Chondrocyte (in vitro differentiated cells): Measurements from ENCODE around the gene PLP1. TPM values are rescaled to one million over a fixed set of nuclear protein-coding genes. Genes with fewer than 3 reads are reported as not detected.
"Not testable (repeated sequence)": the region's sequence is repeated elsewhere in the genome, so short reads cannot be mapped to it uniquely, and the experiment has no call there.

ENCODE experiments used
- DNase-seq: peaks from one replicate; pipeline ENCODE4 v3.0.0; 2021; ENCODE audit warnings: mixed read lengths, low spot score
- H3K27ac Mint-ChIP-seq: one replicate; pipeline ENCODE4 v1.8.0; 2021; ENCODE audit warnings: mild to moderate bottlenecking, moderate library complexity, mixed read lengths; ENCODE audit not compliant: unreplicated experiment
- H3K27me3 Mint-ChIP-seq: 2 replicates; pipeline ENCODE4 v1.8.0; 2021; ENCODE audit warnings: low read depth, mixed read lengths
- H3K36me3 Mint-ChIP-seq: 2 replicates; pipeline ENCODE4 v1.8.0; 2021; ENCODE audit warnings: low read depth, mixed read lengths
- H3K4me1 Mint-ChIP-seq: 2 replicates; pipeline ENCODE4 v1.8.0; 2021; ENCODE audit warnings: low read depth, mild to moderate bottlenecking, mixed read lengths
- H3K4me3 Mint-ChIP-seq: one replicate; pipeline ENCODE4 v1.8.0; 2021; ENCODE audit warnings: mild to moderate bottlenecking, moderate library complexity, mixed read lengths; ENCODE audit not compliant: unreplicated experiment
- H3K9me3 Mint-ChIP-seq: 2 replicates; pipeline ENCODE4 v1.8.0; 2021; ENCODE audit warnings: low read depth, mixed read lengths
- total RNA-seq: library from RNA; stranded (reverse); gene quantifications from 3 replicates; pipeline ENCODE4 v1.2.1, GENCODE V29; 2021
- TF ChIP-seq, protein P1 (sequence below): fragments of 200-600 bp; sonication (generic); IDR thresholded peaks from 2 replicates; pipeline ENCODE4 v1.5.0; 2021; ENCODE audit warnings: antibody characterized with exemption, mild to moderate bottlenecking, moderate library complexity

Gene PLP1
- total RNA-seq, 1 donor from 2014 or later: 0.77 TPM

- DNase-seq: no peak
- Mint-ChIP-seq H3K27ac (no peak overlapping the region), H3K4me3 (no peak overlapping the region), H3K9me3 (no peaks in the 10 kb centered on the region), H3K36me3 (no peaks in the 10 kb centered on the region), H3K4me1 (no peaks in the 10 kb centered on the region), H3K27me3 (peaks cover 11% of the 10 kb centered on the region)
- TF ChIP-seq, protein P1, sequence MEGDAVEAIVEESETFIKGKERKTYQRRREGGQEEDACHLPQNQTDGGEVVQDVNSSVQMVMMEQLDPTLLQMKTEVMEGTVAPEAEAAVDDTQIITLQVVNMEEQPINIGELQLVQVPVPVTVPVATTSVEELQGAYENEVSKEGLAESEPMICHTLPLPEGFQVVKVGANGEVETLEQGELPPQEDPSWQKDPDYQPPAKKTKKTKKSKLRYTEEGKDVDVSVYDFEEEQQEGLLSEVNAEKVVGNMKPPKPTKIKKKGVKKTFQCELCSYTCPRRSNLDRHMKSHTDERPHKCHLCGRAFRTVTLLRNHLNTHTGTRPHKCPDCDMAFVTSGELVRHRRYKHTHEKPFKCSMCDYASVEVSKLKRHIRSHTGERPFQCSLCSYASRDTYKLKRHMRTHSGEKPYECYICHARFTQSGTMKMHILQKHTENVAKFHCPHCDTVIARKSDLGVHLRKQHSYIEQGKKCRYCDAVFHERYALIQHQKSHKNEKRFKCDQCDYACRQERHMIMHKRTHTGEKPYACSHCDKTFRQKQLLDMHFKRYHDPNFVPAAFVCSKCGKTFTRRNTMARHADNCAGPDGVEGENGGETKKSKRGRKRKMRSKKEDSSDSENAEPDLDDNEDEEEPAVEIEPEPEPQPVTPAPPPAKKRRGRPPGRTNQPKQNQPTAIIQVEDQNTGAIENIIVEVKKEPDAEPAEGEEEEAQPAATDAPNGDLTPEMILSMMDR: peak; percentile 90
These were observed 40.9 kb downstream of the PLP1 start for GRCh38 chrX:103817502-103817901.

DNA sequence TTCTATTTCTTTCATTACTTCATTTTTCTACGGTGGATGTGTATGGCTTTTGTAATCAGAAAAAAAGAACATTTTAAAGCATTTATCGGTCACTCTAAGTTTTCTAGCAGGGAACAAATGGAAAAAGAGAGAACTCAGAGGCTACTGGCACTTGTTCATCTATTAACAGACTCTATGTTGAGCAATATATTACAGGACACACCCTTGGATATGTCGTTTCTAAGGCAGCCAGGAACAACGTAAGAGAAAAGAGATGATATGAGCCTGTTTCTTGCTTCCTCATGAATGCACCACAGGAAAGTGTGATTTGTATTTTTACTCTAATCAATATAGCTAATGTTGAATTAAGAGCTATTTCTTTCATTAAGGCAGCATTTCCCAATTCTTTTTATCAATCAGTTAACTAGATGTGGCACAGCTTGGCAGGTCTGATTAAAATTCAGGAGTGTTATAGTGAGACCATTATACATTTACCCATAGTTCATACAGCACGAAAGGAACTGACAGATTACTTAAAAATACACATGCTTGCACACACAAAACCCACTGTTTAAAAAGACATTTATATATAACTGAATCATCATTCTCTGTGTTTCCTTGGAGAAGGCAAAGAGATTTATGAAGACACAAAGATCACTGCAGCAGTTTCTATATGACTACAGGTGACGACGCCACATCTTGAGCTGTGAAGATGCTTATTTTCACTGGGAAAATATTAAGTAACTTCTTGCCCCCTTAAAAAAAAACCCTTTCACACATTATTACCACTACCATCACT lies 42.4 kb downstream of the PLP1 start:
- Mint-ChIP-seq H3K9me3 (no peaks in the 10 kb centered on the region), H3K4me3 (no peak overlapping the region), H3K36me3 (no peaks in the 10 kb centered on the region), H3K27ac (no peak overlapping the region), H3K27me3 (peaks cover 9% of the 10 kb centered on the region), H3K4me1 (peaks cover 9% of the 10 kb centered on the region)
- no peak for DNase-seq
- TF ChIP-seq, protein P1: no peak

- DNase-seq, H3K36me3 Mint-ChIP-seq, H3K4me3 Mint-ChIP-seq, H3K9me3 Mint-ChIP-seq, H3K27me3 Mint-ChIP-seq, H3K27ac Mint-ChIP-seq: not testable (repeated sequence)
- H3K4me1 Mint-ChIP-seq: peaks cover 12% of the 10 kb centered on the region
These were observed 44.2 kb downstream of the PLP1 start for GRCh38 chrX:103820802-103821201.

- Mint-ChIP-seq H3K4me3 (no peak overlapping the region), H3K36me3 (no peaks in the 10 kb centered on the region), H3K9me3 (no peaks in the 10 kb centered on the region), H3K27ac (peak overlapping the region; percentile 53), H3K27me3 (no peaks in the 10 kb centered on the region), H3K4me1 (peaks cover 12% of the 10 kb centered on the region)
- DNase-seq: no peak
- TF ChIP-seq, protein P1: no peak
These were observed 47.0 kb downstream of the PLP1 start for GRCh38 chrX:103823591-103823990.

DNA sequence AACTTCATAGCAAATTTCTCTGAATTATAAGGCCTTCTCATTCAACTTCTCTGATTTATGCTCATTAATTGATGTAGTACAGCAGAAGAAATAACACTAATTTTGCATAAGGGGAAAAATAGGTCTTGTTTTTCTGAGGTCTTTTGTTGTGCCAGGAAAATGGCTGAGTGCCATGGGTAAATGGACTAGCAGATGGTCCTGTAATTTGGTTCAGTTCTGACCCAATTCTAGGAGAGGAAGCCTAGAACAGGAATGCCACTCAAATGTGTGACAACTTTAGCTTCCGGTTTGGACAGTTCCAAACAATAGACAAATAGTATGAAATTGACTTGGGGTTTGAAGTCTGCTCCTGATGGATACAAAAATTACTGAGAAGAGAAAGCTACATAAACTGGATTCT lies 49.2 kb downstream of the PLP1 start:
- Mint-ChIP-seq H3K36me3 (no peaks in the 10 kb centered on the region), H3K9me3 (no peaks in the 10 kb centered on the region), H3K27ac (no peak overlapping the region), H3K4me3 (no peak overlapping the region), H3K27me3 (no peaks in the 10 kb centered on the region), H3K4me1 (peaks cover 12% of the 10 kb centered on the region)
- DNase-seq: no peak
- TF ChIP-seq, protein P1: no peak

GRCh38 chrX:103828529-103828928 lies 51.9 kb downstream of the PLP1 start:
- H3K27me3 Mint-ChIP-seq: no peaks in the 10 kb centered on the region
- TF ChIP-seq, protein P1: no peak
- H3K4me3 Mint-ChIP-seq: no peak overlapping the region
- H3K27ac Mint-ChIP-seq: no peak overlapping the region
- H3K4me1 Mint-ChIP-seq: peaks cover 12% of the 10 kb centered on the region
- H3K9me3 Mint-ChIP-seq: no peaks in the 10 kb centered on the region
- no peak for DNase-seq
- no peaks in the 10 kb centered on the region for H3K36me3 Mint-ChIP-seq
